ENCODE data around the gene SLC25A1. TPM values are rescaled to one million over a fixed set of nuclear protein-coding genes. Genes with fewer than 3 reads are reported as not detected.

SLC25A1 gene
- total RNA-seq, 1 experiment from 2014 or later: 201 TPM

- TF ChIP-seq ZNF512 (CRISPR knock-in tag; IDR thresholded peaks at IDR 0.05; ENCODE audit: borderline replicate concordance) (no peak), ZNF121 (CRISPR knock-in tag; IDR thresholded peaks at IDR 0.05) (no peak), SP1 (CRISPR knock-in tag; conservative IDR thresholded peaks at IDR 0.05) (no peak), NR1H2 (CRISPR knock-in tag; IDR thresholded peaks at IDR 0.05) (no peak), IRF2 (CRISPR knock-in tag; IDR thresholded peaks at IDR 0.05; ENCODE audit: borderline replicate concordance, low read depth) (no peak), E2F1 (CRISPR knock-in tag; IDR thresholded peaks at IDR 0.05) (no peak), NR3C1 (CRISPR knock-in tag; conservative IDR thresholded peaks at IDR 0.05; ENCODE audit: low read depth) (no peak), NFATC4 (CRISPR knock-in tag; IDR thresholded peaks at IDR 0.05) (no peak), JAZF1 (CRISPR knock-in tag; IDR thresholded peaks at IDR 0.05) (no peak)
Observed at GRCh38 chr22:19212302-19212870, 33.9 kb upstream of the SLC25A1 start (continued).

- TF ChIP-seq ERG (CRISPR knock-in tag; IDR thresholded peaks at IDR 0.05) (no peak), KAT7 (CRISPR knock-in tag; IDR thresholded peaks at IDR 0.05; ENCODE audit: borderline replicate concordance) (no peak), IRF2 (CRISPR knock-in tag; IDR thresholded peaks at IDR 0.05; ENCODE audit: borderline replicate concordance, low read depth) (no peak), MYBL2 (CRISPR knock-in tag; IDR thresholded peaks at IDR 0.05) (no peak), FOXP4 (CRISPR knock-in tag; IDR thresholded peaks at IDR 0.05) (no peak), TEAD4 (CRISPR knock-in tag; IDR thresholded peaks at IDR 0.05) (no peak), PRRX2 (CRISPR knock-in tag; IDR thresholded peaks at IDR 0.05) (no peak), ZSCAN18 (CRISPR knock-in tag; IDR thresholded peaks at IDR 0.05) (no peak), PRDM15 (CRISPR knock-in tag; IDR thresholded peaks at IDR 0.05) (no peak), ATF6 (CRISPR knock-in tag; IDR thresholded peaks at IDR 0.05) (no peak), RORB (CRISPR knock-in tag; IDR thresholded peaks at IDR 0.05) (no peak)
- Mint-ChIP-seq H3K9me3 (no peaks in the 10 kb centered on the region), H3K4me3 (no peak overlapping the region), H3K27ac (no peak overlapping the region), H3K4me1 (peaks cover 31% of the 10 kb centered on the region), H3K36me3 (peaks cover 18% of the 10 kb centered on the region), H3K27me3 (ENCODE audit: low read depth) (no peaks in the 10 kb centered on the region)
- ATAC-seq: no peak
- ChIA-PET CTCF (no interaction called here), POLR2A (no interaction called here)
- DNase-seq (ENCODE audit: low spot score): no peak
Observed at GRCh38 chr22:19210188-19210587, 31.7 kb upstream of the SLC25A1 start.
